NCI-H446 treated with DMSO at 0.1 percent for 48 hours (cell line): ENCODE results near the gene DNAH7.
"Not testable (repeated sequence)": the region's sequence is repeated elsewhere in the genome, so short reads cannot be mapped to it uniquely, and the experiment has no call there.

Experiments
- DNase-seq: peaks from one replicate; lab custom pipeline; 2025; lab: John Stamatoyannopoulos, UW

DNAH7 gene

GRCh38 chr2:195721042-195721441 lies 347.6 kb downstream of the DNAH7 start:
- no peak for DNase-seq

GRCh38 chr2:195716466-195716865 lies 352.2 kb downstream of the DNAH7 start:
- no peak for DNase-seq

DNA sequence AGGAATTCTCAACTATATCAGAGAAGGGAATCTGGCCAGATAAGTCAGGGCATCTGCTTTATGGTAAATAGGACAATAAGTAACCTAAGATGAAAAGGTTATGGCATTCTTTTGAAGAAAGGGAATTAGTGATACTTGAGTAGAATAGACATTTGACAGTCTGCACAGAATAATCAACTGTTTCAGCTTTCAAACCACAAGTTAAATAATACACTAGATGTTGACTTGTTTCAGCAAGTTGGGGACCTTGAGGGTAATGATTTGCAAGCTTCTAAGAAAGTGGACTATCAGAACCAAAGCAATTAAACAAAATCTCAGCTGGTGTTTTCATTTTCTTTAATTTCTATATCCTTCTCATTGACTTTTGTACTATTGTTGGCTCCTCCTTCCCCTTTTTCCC lies 357.2 kb downstream of the DNAH7 start:
- DNase-seq, result no peak

DNA sequence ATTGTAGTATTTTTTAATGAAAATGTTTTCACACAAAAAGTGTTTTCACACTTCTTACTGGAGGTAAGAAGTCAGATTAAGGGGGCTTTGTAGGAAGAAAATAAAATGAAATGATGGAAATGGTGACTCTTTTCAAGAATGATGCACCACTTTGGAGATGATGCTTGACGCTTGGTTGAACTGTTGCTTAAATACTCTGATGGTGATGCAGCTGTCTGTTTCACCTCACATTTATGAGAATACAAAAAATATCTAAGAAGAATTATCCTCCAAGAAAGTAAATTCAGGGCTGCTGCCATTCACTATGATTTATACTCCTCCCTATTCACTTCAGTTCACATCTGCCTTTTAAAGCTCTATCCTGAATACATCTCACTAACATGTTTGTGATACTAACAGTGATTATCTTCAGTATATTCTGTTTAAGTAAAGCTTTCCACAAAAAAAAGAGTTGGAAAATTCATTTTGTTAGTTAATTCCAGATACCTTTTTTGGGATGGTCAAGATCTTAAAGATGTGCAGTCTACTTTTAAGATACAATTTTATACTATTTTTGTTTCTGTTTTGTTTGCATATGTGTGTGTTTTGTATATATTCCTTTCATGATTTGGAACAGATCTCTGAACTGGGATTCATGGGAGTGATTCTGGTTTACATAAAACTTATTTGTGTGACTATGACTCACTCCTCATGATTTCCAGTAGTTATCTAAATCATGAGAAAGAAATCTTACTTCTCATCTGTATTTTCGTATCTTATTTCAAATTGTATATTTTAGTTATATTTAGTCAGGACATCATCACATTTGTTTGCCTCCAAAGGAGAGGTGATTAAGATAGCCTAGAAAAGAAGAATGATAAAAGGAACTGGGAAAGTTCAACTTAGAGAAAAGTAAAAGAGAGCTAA lies 358.5 kb downstream of the DNAH7 start:
- no peak for DNase-seq

DNA sequence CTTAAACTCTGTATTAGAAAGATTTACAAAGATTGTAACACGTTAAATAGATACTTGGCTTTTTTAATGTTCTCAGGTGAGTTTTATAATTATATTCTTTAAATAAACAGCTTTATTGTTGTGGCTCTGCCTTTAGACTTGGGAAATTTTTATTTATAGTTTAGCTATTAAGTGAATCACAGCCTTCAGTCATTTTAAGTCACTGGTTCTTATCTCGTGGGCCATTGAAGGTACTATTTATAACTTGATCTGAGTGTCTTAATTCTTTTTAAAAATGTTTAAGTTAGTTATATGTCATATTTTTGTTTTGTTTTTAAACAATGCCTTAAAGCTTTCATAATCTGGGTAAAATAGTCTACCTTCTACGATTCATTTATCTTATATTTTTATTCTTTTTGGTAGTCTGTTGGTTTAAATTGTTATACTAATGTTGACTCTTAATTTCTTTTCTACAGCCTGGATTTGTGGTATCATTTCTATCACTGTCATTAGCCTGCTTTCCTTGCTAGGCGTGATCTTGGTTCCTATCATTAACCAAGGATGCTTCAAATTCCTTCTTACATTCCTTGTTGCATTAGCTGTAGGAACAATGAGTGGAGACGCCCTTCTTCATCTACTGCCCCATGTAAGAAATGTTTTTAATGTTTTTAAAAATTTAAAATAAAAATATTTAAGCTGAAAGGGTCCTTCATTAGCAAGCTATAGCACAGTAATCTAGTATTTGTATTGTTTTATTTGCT lies 362.3 kb downstream of the DNAH7 start:
- DNase-seq, result no peak

GRCh38 chr2:195700480-195700879 lies 368.2 kb downstream of the DNAH7 start:
- DNase-seq, result no peak

- no peak for DNase-seq
Measured at GRCh38 chr2:195697681-195698220, 370.9 kb downstream of the DNAH7 start.

DNA sequence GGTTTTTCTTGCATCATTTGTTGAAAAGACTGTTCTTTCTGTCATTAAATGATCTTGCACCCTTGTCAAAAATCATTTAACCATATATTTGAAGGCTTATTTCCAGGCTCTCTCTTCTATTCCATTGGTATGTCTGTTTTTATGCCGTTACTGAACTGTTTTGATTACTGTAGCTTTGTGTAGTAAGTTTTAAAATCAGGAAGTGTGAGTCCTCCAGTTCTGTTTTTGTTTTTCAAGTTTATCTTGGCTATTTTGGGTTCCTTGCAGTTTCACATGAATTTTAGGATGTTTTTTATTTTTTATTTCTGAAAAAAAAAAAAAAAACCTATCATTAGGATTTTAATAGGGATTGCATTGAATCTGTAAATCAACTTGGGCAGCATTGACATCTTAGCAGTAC lies 372.6 kb downstream of the DNAH7 start:
- no peak for DNase-seq

GRCh38 chr2:195695002-195695631 lies 373.5 kb downstream of the DNAH7 start:
- no peak for DNase-seq

GRCh38 chr2:195694553-195694952 lies 374.1 kb downstream of the DNAH7 start:
- no peak for DNase-seq

DNA sequence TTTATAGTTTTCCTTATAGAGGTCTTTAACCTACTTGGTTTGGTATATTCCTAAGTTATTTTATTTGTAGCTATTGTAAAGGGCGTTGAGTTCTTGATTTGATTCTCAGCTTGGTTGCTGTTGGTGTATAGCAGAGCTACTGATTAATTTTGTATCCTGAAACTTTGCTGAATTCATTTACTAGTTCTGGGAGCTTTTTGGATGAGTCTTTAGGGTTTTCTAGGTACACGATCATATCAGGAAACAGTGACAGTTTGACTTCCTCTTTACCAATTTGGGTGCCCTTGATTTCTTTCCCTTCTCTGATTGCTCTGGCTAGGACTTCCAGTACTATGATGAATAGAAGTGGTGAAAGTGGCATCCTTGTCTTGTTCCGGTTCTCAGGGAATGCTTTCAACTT lies 376.1 kb downstream of the DNAH7 start:
- DNase-seq, result not testable (repeated sequence)
